Measurements from ENCODE around the gene ECEL1.

The ECEL1 gene

GRCh38 chr2:232480201-232481190 is 7.1 kb downstream of the ECEL1 start:
- TF ChIP-seq CTCF (conservative IDR thresholded peaks at IDR 0.05): no peak
- H3K27ac ChIP-seq: no peak overlapping the region

- H3K27ac ChIP-seq: no peak overlapping the region
- TF ChIP-seq CTCF (conservative IDR thresholded peaks at IDR 0.05): no peak
These were observed 8.1 kb downstream of the ECEL1 start for GRCh38 chr2:232479341-232480200.

GRCh38 chr2:232478571-232479340 is 8.9 kb downstream of the ECEL1 start:
- H3K27ac ChIP-seq: no peak overlapping the region
- TF ChIP-seq CTCF (conservative IDR thresholded peaks at IDR 0.05): no peak

- no peak overlapping the region for H3K27ac ChIP-seq
- no peak for TF ChIP-seq CTCF (conservative IDR thresholded peaks at IDR 0.05)
These were observed 9.7 kb downstream of the ECEL1 start for GRCh38 chr2:232477751-232478510.

- no peak for TF ChIP-seq CTCF (conservative IDR thresholded peaks at IDR 0.05)
- H3K27ac ChIP-seq: no peak overlapping the region
These were observed 10.8 kb downstream of the ECEL1 start for GRCh38 chr2:232476791-232477190.

GRCh38 chr2:232476045-232476444 is 11.6 kb downstream of the ECEL1 start:
- H3K27ac ChIP-seq: no peak overlapping the region
- no peak for TF ChIP-seq CTCF (conservative IDR thresholded peaks at IDR 0.05)
